GM06990 (cell line): Measurements from ENCODE around the gene PCBP3.

Experiments used
- DNase-seq: peaks from one replicate; pipeline ENCODE4 v3.0.0-alpha.2; 2011; ENCODE audit not compliant: insufficient read length; ENCODE audit errors: extremely low read depth
- H3K27me3 ChIP-seq: replicated peaks from 2 replicates; pipeline ENCODE4 v1.6.0; 2011; ENCODE audit warnings: low read length; ENCODE audit not compliant: control insufficient read depth, insufficient read depth
- H3K36me3 ChIP-seq: 2 replicates; pipeline ENCODE4 v1.5.1; 2011; ENCODE audit warnings: low read length; ENCODE audit not compliant: control insufficient read depth, insufficient read depth
- H3K4me3 ChIP-seq: replicated peaks from 2 replicates; pipeline ENCODE4 v1.5.1; 2011; ENCODE audit warnings: low read depth, mild to moderate bottlenecking, control low read depth, low read length
- CTCF ChIP-seq: IDR thresholded peaks from 2 replicates; pipeline ENCODE4 v1.5.1; 2011; ENCODE audit warnings: low read length, control low read depth, mild to moderate bottlenecking, inconsistent platforms; ENCODE audit not compliant: insufficient read depth, poor library complexity, severe bottlenecking

The PCBP3 gene

DNA sequence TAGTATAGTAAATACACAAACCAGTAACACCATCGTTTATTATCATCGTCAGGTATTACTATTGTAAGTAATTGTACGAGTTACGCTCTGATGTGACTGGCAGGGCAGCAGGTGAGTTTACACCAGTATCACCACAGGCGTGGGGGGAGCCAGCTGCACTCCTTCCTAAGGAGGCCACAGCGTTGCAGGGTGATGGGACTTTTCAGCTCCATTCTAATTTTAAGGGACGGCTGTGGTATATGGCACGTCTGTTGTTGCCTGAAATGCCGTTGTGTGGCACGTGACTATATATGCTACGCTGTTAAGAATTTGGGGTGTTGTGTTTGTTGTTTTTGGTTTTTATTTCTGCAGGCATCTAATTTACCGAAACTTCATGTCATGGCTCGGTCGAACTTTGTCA is 173.3 kb downstream of the PCBP3 start:
- DNase-seq = no peak
- Histone ChIP-seq H3K36me3 (no peaks in the 10 kb centered on the region), H3K4me3 (no peak overlapping the region), H3K27me3 (no peaks in the 10 kb centered on the region)
- TF ChIP-seq CTCF = no peak

- no peak for DNase-seq
- no peak for TF ChIP-seq CTCF
- Histone ChIP-seq H3K36me3 (no peaks in the 10 kb centered on the region), H3K27me3 (no peaks in the 10 kb centered on the region), H3K4me3 (no peak overlapping the region)
These were observed 173.8 kb downstream of the PCBP3 start for GRCh38 chr21:45817345-45817744.

- TF ChIP-seq CTCF = peak; percentile 27
- Histone ChIP-seq H3K36me3 (no peaks in the 10 kb centered on the region), H3K27me3 (no peaks in the 10 kb centered on the region), H3K4me3 (no peak overlapping the region)
- DNase-seq = no peak
These were observed 174.9 kb downstream of the PCBP3 start for GRCh38 chr21:45818276-45818903.

- no peaks in the 10 kb centered on the region for H3K36me3 ChIP-seq
- H3K4me3 ChIP-seq = no peak overlapping the region
- peak; percentile 49 for DNase-seq
- H3K27me3 ChIP-seq = no peaks in the 10 kb centered on the region
- TF ChIP-seq CTCF = no peak
These were observed 175.4 kb downstream of the PCBP3 start for GRCh38 chr21:45818904-45819285.

GRCh38 chr21:45819478-45820170 is 176.1 kb downstream of the PCBP3 start:
- H3K36me3 ChIP-seq = no peaks in the 10 kb centered on the region
- H3K27me3 ChIP-seq = no peaks in the 10 kb centered on the region
- no peak overlapping the region for H3K4me3 ChIP-seq
- TF ChIP-seq CTCF = no peak
- DNase-seq = peak; percentile 31
